HepG2 (cell line): ENCODE results near the gene MED13L.

Source experiments
- CTCF ChIP-seq: sonication (generic); formaldehyde crosslinking; IDR thresholded peaks from 2 replicates; pipeline ENCODE4 v1.5.0; 2020; ENCODE audit warnings: mild to moderate bottlenecking, missing genetic modification reagents, moderate library complexity
- EP300 ChIP-seq, 3 experiments: sonication (generic) in 1 of 3; formaldehyde crosslinking in 1 of 3; IDR thresholded peaks; 2 replicates each; pipeline versions ENCODE4 v1.5.1 to v1.6.1; 2011 to 2020; ENCODE audit warnings: low read depth in 2 of 3, low read length in 2 of 3, borderline replicate concordance in 1 of 3, improper control_type of control experiment in 1 of 3, mild to moderate bottlenecking in 1 of 3, missing genetic modification reagents in 1 of 3, moderate library complexity in 1 of 3
- EZH2 ChIP-seq: conservative IDR thresholded peaks from 2 replicates; pipeline ENCODE4 v1.6.1; 2012; ENCODE audit warnings: mild to moderate bottlenecking, low read depth, low read length, moderate library complexity
- SMARCC2 ChIP-seq: fragments of 450-650 bp; IDR thresholded peaks from 2 replicates; pipeline ENCODE4 v1.6.1; 2017; ENCODE audit warnings: antibody characterized with exemption, mild to moderate bottlenecking
- SMYD3 ChIP-seq: sonication (generic); formaldehyde crosslinking; IDR thresholded peaks from 2 replicates; pipeline ENCODE4 v1.8.1; 2023; ENCODE audit warnings: mild to moderate bottlenecking, missing genetic modification reagents
- TBX3 ChIP-seq: fragments of 450-650 bp; IDR thresholded peaks from 2 replicates; pipeline ENCODE4 v1.6.1; 2017; ENCODE audit warnings: antibody characterized with exemption, mild to moderate bottlenecking, inconsistent platforms, borderline replicate concordance
- ZNF619 ChIP-seq: sonication (generic); formaldehyde crosslinking; IDR thresholded peaks from 2 replicates; pipeline ENCODE4 v1.4.0; 2020; ENCODE audit warnings: mild to moderate bottlenecking, missing genetic modification reagents
- TF ChIP-seq, protein P1 (sequence below): sonication (generic); formaldehyde crosslinking; IDR thresholded peaks from 2 replicates; pipeline ENCODE4 v1.4.0; 2020; ENCODE audit warnings: mild to moderate bottlenecking, missing genetic modification reagents

DNA sequence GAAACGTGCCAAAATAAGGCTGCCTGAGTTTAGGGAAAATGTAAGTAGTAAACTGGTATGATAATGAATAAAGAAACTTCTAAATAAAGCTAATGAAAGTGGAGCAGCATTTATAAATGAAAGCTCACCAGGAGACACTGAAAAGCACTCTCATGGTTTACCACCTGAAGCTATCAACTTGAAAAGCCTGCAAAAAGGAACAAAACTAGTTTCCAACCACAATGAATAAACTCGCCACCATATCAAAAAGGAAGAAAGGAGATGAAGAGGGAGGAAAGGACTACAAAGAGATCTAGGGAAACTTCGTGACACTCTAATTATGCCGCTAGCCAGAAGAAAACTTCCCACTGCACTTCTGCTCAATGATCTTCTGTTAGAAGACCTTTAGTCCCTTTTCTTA, 66.7 kb downstream of the MED13L start:
- TF ChIP-seq EP300 (IDR thresholded peaks at IDR 0.05; ENCODE audit: low read depth in 2 of 2, low read length in 2 of 2) (no peak), EP300 (CRISPR knock-in tag; IDR thresholded peaks at IDR 0.05; ENCODE audit: borderline replicate concordance) (no peak), CTCF (CRISPR knock-in tag) (no peak), TBX3 (no peak), SMARCC2 (no peak), ZNF619 (CRISPR knock-in tag) (no peak), EZH2 (no peak), SMYD3 (CRISPR knock-in tag) (no peak)
- TF ChIP-seq, protein P1, sequence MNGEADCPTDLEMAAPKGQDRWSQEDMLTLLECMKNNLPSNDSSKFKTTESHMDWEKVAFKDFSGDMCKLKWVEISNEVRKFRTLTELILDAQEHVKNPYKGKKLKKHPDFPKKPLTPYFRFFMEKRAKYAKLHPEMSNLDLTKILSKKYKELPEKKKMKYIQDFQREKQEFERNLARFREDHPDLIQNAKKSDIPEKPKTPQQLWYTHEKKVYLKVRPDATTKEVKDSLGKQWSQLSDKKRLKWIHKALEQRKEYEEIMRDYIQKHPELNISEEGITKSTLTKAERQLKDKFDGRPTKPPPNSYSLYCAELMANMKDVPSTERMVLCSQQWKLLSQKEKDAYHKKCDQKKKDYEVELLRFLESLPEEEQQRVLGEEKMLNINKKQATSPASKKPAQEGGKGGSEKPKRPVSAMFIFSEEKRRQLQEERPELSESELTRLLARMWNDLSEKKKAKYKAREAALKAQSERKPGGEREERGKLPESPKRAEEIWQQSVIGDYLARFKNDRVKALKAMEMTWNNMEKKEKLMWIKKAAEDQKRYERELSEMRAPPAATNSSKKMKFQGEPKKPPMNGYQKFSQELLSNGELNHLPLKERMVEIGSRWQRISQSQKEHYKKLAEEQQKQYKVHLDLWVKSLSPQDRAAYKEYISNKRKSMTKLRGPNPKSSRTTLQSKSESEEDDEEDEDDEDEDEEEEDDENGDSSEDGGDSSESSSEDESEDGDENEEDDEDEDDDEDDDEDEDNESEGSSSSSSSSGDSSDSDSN (CRISPR knock-in tag), result no peak
